ENCODE results near the gene ALS2. TPM values are rescaled to one million over a fixed set of nuclear protein-coding genes. Genes with fewer than 3 reads are reported as not detected.
A peak's percentile ranks its signal among the peaks of the same experiment; 100 is the strongest.

ALS2 gene
- total RNA-seq (2022) (34.2 and 38.3 TPM in 2 replicates), Bru-seq, nascent RNA (percentile 85 among the genes with signal in this experiment), BruChase-seq, experiment 1, labeled RNA remaining after a 2-hour chase (percentile 87 among the genes with signal in this experiment), BruChase-seq, experiment 2, labeled RNA remaining after a 6-hour chase (percentile 84 among the genes with signal in this experiment)
- long read RNA-seq, full-length matches to known transcripts = 11 of 29 reads
- long read RNA-seq, partial matches to known transcripts = 13 of 29 reads
- long read RNA-seq, other reads (novel, unspliced or antisense) = 5 of 29 reads

GRCh38 chr2:201780674-201781493 is at the start of gene ALS2:
Gene ALS2 (minus strand): TSS chr2:201780933. CDS start chr2:201768885, 12,048 bp downstream.
- H3K4me1 Mint-ChIP-seq (ENCODE audit: low read depth, unreplicated experiment) = peaks cover 11% of the 10 kb centered on the region
- TF ChIP-seq CTCF (IDR thresholded peaks at IDR 0.05; ENCODE audit: insufficient read depth in 1 of 2, low read depth in 1 of 2, low read length in 1 of 2, severe bottlenecking in 1 of 2, unreplicated experiment in 1 of 2) = no peak
- intact Hi-C loops (cut with micrococcal nuclease; ENCODE audit: unreplicated experiment) = loop anchor here (1.0 kb wide), 1 partner anchor 27 kb away; no protein-coding TSS in a partner anchor
- Histone ChIP-seq H3K4me1 (peaks cover 21% of the 10 kb centered on the region), H3K9me3 (no peaks in the 10 kb centered on the region), H3K27me3 (replicated peaks; ENCODE audit: control insufficient read depth, insufficient read depth, low read length) (no peaks in the 10 kb centered on the region), H3K36me3 (ENCODE audit: control insufficient read depth, insufficient read depth, low read length) (no peaks in the 10 kb centered on the region), H3K4me3 (ENCODE audit: low read depth, low read length) (peak within 1 kb of the TSS; percentile 97)
- peak within 1 kb of the TSS; percentile 85 for H3K4me3 Mint-ChIP-seq (ENCODE audit: unreplicated experiment)
- H3K27me3 Mint-ChIP-seq (ENCODE audit: insufficient read depth, unreplicated experiment) = no peaks in the 10 kb centered on the region
- H3K9me3 Mint-ChIP-seq (ENCODE audit: unreplicated experiment) = no peaks in the 10 kb centered on the region
- H3K36me3 Mint-ChIP-seq (ENCODE audit: insufficient read depth, unreplicated experiment) = peaks cover 8% of the 10 kb centered on the region
- ChIA-PET POLR2A (interaction anchor here (0.5 to 1.5 kb wide), 9 partner anchors 23 to 549 kb away, joined by 3 to 12 read pairs (median 3); partner anchors contain the start of genes STRADB and TRAK2), CTCF (interaction anchor here (0.9 kb wide), 1 partner anchor 77 kb away, joined by 3 read pairs; no protein-coding TSS in a partner anchor)
- H3K27ac Mint-ChIP-seq (ENCODE audit: unreplicated experiment) = peak within 1 kb of the TSS; percentile 85
- DNase-seq = peak; percentile 97 to 98
- TSS peak; percentile 93 for BruUV-seq (replicated peaks)

- no peaks in the 10 kb centered on the region for H3K9me3 ChIP-seq
- no peak overlapping the region for H3K4me3 ChIP-seq (ENCODE audit: low read depth, low read length)
- H3K4me1 Mint-ChIP-seq (ENCODE audit: low read depth, unreplicated experiment) = no peaks in the 10 kb centered on the region
- H3K27me3 ChIP-seq (replicated peaks; ENCODE audit: control insufficient read depth, insufficient read depth, low read length) = no peaks in the 10 kb centered on the region
- ChIA-PET POLR2A (no interaction called here), CTCF (interaction anchor here (0.6 kb wide), 1 partner anchor 437 kb away, joined by 3 read pairs; no protein-coding TSS in a partner anchor)
- H3K36me3 Mint-ChIP-seq (ENCODE audit: insufficient read depth, unreplicated experiment) = no peaks in the 10 kb centered on the region
- H3K4me3 Mint-ChIP-seq (ENCODE audit: unreplicated experiment) = no peak overlapping the region
- peaks cover 19% of the 10 kb centered on the region for H3K9me3 Mint-ChIP-seq (ENCODE audit: unreplicated experiment)
- TF ChIP-seq CTCF (IDR thresholded peaks at IDR 0.05; ENCODE audit: insufficient read depth in 1 of 2, low read depth in 1 of 2, low read length in 1 of 2, severe bottlenecking in 1 of 2, unreplicated experiment in 1 of 2) = no peak
- DNase-seq = no peak
- no TSS peak for BruUV-seq (replicated peaks)
- no peaks in the 10 kb centered on the region for H3K4me1 ChIP-seq
- H3K27ac Mint-ChIP-seq (ENCODE audit: unreplicated experiment) = no peak overlapping the region
- no peaks in the 10 kb centered on the region for H3K27me3 Mint-ChIP-seq (ENCODE audit: insufficient read depth, unreplicated experiment)
- intact Hi-C loops (cut with micrococcal nuclease; ENCODE audit: unreplicated experiment) = no loop called here
- H3K36me3 ChIP-seq (ENCODE audit: control insufficient read depth, insufficient read depth, low read length) = no peaks in the 10 kb centered on the region
Observed at GRCh38 chr2:201828220-201828619, 47.5 kb upstream of the ALS2 start.

GRCh38 chr2:201827621-201828020 is 46.9 kb upstream of the ALS2 start:
- H3K9me3 Mint-ChIP-seq (ENCODE audit: unreplicated experiment) = peaks cover 19% of the 10 kb centered on the region
- H3K27me3 ChIP-seq (replicated peaks; ENCODE audit: control insufficient read depth, insufficient read depth, low read length) = no peaks in the 10 kb centered on the region
- no peak overlapping the region for H3K4me3 Mint-ChIP-seq (ENCODE audit: unreplicated experiment)
- no peak overlapping the region for H3K27ac Mint-ChIP-seq (ENCODE audit: unreplicated experiment)
- intact Hi-C loops (cut with micrococcal nuclease; ENCODE audit: unreplicated experiment) = no loop called here
- POLR2A ChIA-PET = no interaction called here
- BruUV-seq (replicated peaks) = no TSS peak
- CTCF ChIA-PET = interaction anchor here (0.6 kb wide), 1 partner anchor 438 kb away, joined by 3 read pairs; no protein-coding TSS in a partner anchor
- no peaks in the 10 kb centered on the region for H3K27me3 Mint-ChIP-seq (ENCODE audit: insufficient read depth, unreplicated experiment)
- H3K9me3 ChIP-seq = no peaks in the 10 kb centered on the region
- H3K36me3 Mint-ChIP-seq (ENCODE audit: insufficient read depth, unreplicated experiment) = no peaks in the 10 kb centered on the region
- H3K4me1 Mint-ChIP-seq (ENCODE audit: low read depth, unreplicated experiment) = no peaks in the 10 kb centered on the region
- no peak for DNase-seq
- TF ChIP-seq CTCF (IDR thresholded peaks at IDR 0.05; ENCODE audit: insufficient read depth in 1 of 2, low read depth in 1 of 2, low read length in 1 of 2, severe bottlenecking in 1 of 2, unreplicated experiment in 1 of 2) = no peak
- no peaks in the 10 kb centered on the region for H3K36me3 ChIP-seq (ENCODE audit: control insufficient read depth, insufficient read depth, low read length)
- H3K4me3 ChIP-seq (ENCODE audit: low read depth, low read length) = no peak overlapping the region
- no peaks in the 10 kb centered on the region for H3K4me1 ChIP-seq
